ENCODE measurements around the gene TRIM64. TPM values are rescaled to one million over a fixed set of nuclear protein-coding genes. Genes with fewer than 3 reads are reported as not detected.
"Not testable (repeated sequence)": the region's sequence is repeated elsewhere in the genome, so short reads cannot be mapped to it uniquely, and the experiment has no call there.

TRIM64 gene, protein sequence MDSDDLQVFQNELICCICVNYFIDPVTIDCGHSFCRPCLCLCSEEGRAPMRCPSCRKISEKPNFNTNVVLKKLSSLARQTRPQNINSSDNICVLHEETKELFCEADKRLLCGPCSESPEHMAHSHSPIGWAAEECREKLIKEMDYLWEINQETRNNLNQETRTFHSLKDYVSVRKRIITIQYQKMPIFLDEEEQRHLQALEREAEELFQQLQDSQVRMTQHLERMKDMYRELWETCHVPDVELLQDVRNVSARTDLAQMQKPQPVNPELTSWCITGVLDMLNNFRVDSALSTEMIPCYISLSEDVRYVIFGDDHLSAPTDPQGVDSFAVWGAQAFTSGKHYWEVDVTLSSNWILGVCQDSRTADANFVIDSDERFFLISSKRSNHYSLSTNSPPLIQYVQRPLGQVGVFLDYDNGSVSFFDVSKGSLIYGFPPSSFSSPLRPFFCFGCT
- polyA plus RNA-seq (2013, experiment 1 of 2; ENCODE audit: insufficient read length), result not detected
- polyA plus RNA-seq (2013, experiment 2 of 2; ENCODE audit: insufficient read length), result not detected

- not testable (repeated sequence) for DNase-seq
Measured at GRCh38 chr11:89965737-89966136, at the start of gene TRIM64. TRIM64 (plus strand) TSS chr11:89966037; CDS start chr11:89968504, 2,467 bp downstream.

GRCh38 chr11:89922195-89922660 is 43.6 kb upstream of the TRIM64 start, which contains the start of gene TRIM49D1:
TRIM49D1 (minus strand) TSS chr11:89922245; CDS start chr11:89917710, 4,535 bp downstream.
- no peak for DNase-seq

DNA sequence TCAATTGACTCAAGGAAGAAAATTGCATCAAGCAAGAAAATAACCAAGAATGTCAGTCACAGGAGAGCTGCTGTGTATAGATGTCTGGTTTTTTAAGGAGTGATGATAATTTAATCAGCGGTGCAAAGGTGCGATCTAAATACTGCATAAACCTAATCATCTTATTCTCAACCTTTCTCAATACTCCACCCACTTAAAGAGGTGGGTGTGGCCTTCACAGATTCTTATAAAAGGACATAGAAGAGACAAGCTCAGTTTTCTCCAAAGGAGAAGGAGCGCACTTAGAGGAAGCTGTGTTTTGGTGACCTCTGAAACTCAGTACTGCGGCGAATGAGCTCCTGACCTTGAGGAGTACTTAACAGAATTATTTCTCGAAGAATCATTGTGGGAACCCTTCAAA is 42.1 kb upstream of the TRIM64 start, which contains the start of gene TRIM49D2:
Gene TRIM49D2, plus strand, starts transcription at position 301 of the 400 bp plus-strand sequence. CDS start 2,698 bp downstream, outside the sequence.
- not testable (repeated sequence) for DNase-seq

GRCh38 chr11:89960833-89961232 is 5.0 kb upstream of the TRIM64 start:
- not testable (repeated sequence) for DNase-seq
